IMR-90 (cell line): ENCODE data around the gene COL5A2. TPM values are rescaled to one million over a fixed set of nuclear protein-coding genes. Genes with fewer than 3 reads are reported as not detected.

ENCODE experiments used
- ATAC-seq: fragments of 200-7000 bp; cut with Tn5 transposase; 2 replicates; pipeline ENCODE4 v1.9.1; 2020; ENCODE audit warnings: low read depth, mild to moderate bottlenecking, moderate library complexity
- BruUV-seq: library from RNA; stranded (reverse); fragments of 400-500 nt; replicated peaks from 2 replicates; lab custom pipeline; 2021; lab: Mats Ljungman, UMichigan
- CTCF ChIA-PET: fragments of 300-600 bp; formaldehyde crosslinking; extraction: SDS; loops from one replicate; lab custom pipeline; 2021; ENCODE audit warnings: antibody characterized with exemption; lab: Yijun Ruan, JAX
- POLR2A ChIA-PET: fragments of 300-600 bp; sonication (Branson Sonifier 250); formaldehyde crosslinking; loops from one replicate; lab custom pipeline; 2022; ENCODE audit warnings: antibody characterized with exemption; ENCODE audit not compliant: unreplicated experiment; lab: Charles Lee
- DNase-seq: peaks from one replicate; pipeline ENCODE4 v3.0.0; 2013
- H2AFZ ChIP-seq: replicated peaks from 2 replicates; pipeline ENCODE3; 2013; ENCODE audit warnings: low read length, mild to moderate bottlenecking; ENCODE audit not compliant: poor library complexity
- H2AK5ac ChIP-seq: 2 replicates; pipeline ENCODE4 v1.6.1; 2013; ENCODE audit warnings: low read depth, low read length, inconsistent platforms
- H2AK9ac ChIP-seq: replicated peaks from 2 replicates; pipeline ENCODE3; 2013; ENCODE audit warnings: mild to moderate bottlenecking, low read depth, low read length, moderate library complexity; ENCODE audit not compliant: poor library complexity
- H2BK120ac ChIP-seq: 2 replicates; pipeline ENCODE4 v1.6.1; 2013; ENCODE audit warnings: low read depth, low read length, inconsistent platforms
- H2BK15ac ChIP-seq: 3 replicates; pipeline ENCODE4 v1.6.1; 2013; ENCODE audit warnings: low read depth, low read length, inconsistent platforms
- H2BK20ac ChIP-seq: 2 replicates; pipeline ENCODE4 v1.6.1; 2013; ENCODE audit warnings: low read depth, mild to moderate bottlenecking, inconsistent platforms, low read length, moderate library complexity
- H2BK5ac ChIP-seq: 2 replicates; pipeline ENCODE4 v1.6.1; 2013; ENCODE audit warnings: mild to moderate bottlenecking, low read depth, low read length, inconsistent platforms; ENCODE audit not compliant: poor library complexity, severe bottlenecking
- H3K14ac ChIP-seq: replicated peaks from 2 replicates; pipeline ENCODE4 v1.6.1; 2013; ENCODE audit warnings: low read depth, low read length, inconsistent platforms
- H3K18ac ChIP-seq: 2 replicates; pipeline ENCODE4 v1.6.1; 2013; ENCODE audit warnings: low read depth, low read length, control low read depth
- H3K23ac ChIP-seq: 2 replicates; pipeline ENCODE4 v1.6.1; 2013; ENCODE audit warnings: low read depth, low read length, inconsistent platforms
- H3K27ac ChIP-seq: 2 replicates; pipeline ENCODE4 v1.5.1; 2013; ENCODE audit warnings: mild to moderate bottlenecking, control low read depth, low read length; ENCODE audit not compliant: insufficient read depth
- H3K27me3 ChIP-seq: 2 replicates; pipeline ENCODE4 v1.6.1; 2013; ENCODE audit warnings: low read length; ENCODE audit not compliant: control insufficient read depth, insufficient read depth
- H3K36me3 ChIP-seq: 2 replicates; pipeline ENCODE4 v1.6.1; 2013; ENCODE audit warnings: low read length, mixed read lengths; ENCODE audit not compliant: control insufficient read depth, insufficient read depth
- H3K4ac ChIP-seq: 2 replicates; pipeline ENCODE4 v1.6.1; 2013; ENCODE audit warnings: low read depth, low read length, inconsistent platforms
- H3K4me1 ChIP-seq: 2 replicates; pipeline ENCODE4 v1.6.1; 2013; ENCODE audit warnings: low read length, mixed read lengths; ENCODE audit not compliant: control insufficient read depth, insufficient read depth
- H3K4me2 ChIP-seq: 2 replicates; pipeline ENCODE4 v1.6.1; 2013; ENCODE audit warnings: low read depth, mild to moderate bottlenecking, control low read depth, low read length, moderate library complexity
- H3K4me3 ChIP-seq: 2 replicates; pipeline ENCODE4 v1.5.1; 2013; ENCODE audit warnings: low read depth, mild to moderate bottlenecking, control low read depth, low read length, moderate library complexity; ENCODE audit not compliant: insufficient read depth
- H3K56ac ChIP-seq: 2 replicates; pipeline ENCODE4 v1.6.1; 2013; ENCODE audit warnings: low read length, inconsistent platforms; ENCODE audit not compliant: insufficient read depth; ENCODE audit errors: extremely low read depth
- H3K79me1 ChIP-seq, 2 experiments: 2 replicates each; pipeline ENCODE4 v1.6.1; 2013; ENCODE audit warnings: low read length in 2 of 2, inconsistent platforms in 1 of 2, low read depth in 1 of 2
- H3K9ac ChIP-seq: 2 replicates; pipeline ENCODE4 v1.6.1; 2013; ENCODE audit warnings: low read depth, low read length, control low read depth
- H3K9me1 ChIP-seq: 2 replicates; pipeline ENCODE4 v1.6.1; 2013; ENCODE audit warnings: low read length, inconsistent platforms; ENCODE audit not compliant: insufficient read depth
- H3K9me3 ChIP-seq: 2 replicates; pipeline ENCODE4 v1.6.1; 2013; ENCODE audit warnings: low read length; ENCODE audit not compliant: control insufficient read depth, insufficient read depth
- H4K20me1 ChIP-seq: 2 replicates; pipeline ENCODE4 v1.6.1; 2013; ENCODE audit warnings: low read length, inconsistent platforms; ENCODE audit not compliant: insufficient read depth
- H4K5ac ChIP-seq: 2 replicates; pipeline ENCODE4 v1.6.1; 2013; ENCODE audit warnings: mild to moderate bottlenecking, low read depth, low read length, control low read depth
- H4K8ac ChIP-seq, 2 experiments: 2 replicates each; pipeline ENCODE4 v1.6.1; 2013; ENCODE audit warnings: low read depth in 2 of 2, low read length in 2 of 2, control low read depth in 1 of 2, inconsistent platforms in 1 of 2
- H4K91ac ChIP-seq: 2 replicates; pipeline ENCODE4 v1.6.1; 2013; ENCODE audit warnings: low read depth, low read length, inconsistent platforms; ENCODE audit not compliant: insufficient read depth
- BHLHE40 ChIP-seq: fragments of 150-350 bp; IDR thresholded peaks from 2 replicates; pipeline ENCODE4 v1.6.1; 2016; ENCODE audit warnings: mild to moderate bottlenecking, low read depth, low read length
- CEBPB ChIP-seq: IDR thresholded peaks from 2 replicates; pipeline ENCODE4 v1.6.1; 2012; ENCODE audit warnings: low read depth, low read length, improper control_type of control experiment
- CTCF ChIP-seq: conservative IDR thresholded peaks from 2 replicates; pipeline ENCODE4 v1.5.1; 2012; ENCODE audit warnings: mild to moderate bottlenecking, low read depth, low read length, improper control_type of control experiment
- ELK1 ChIP-seq: fragments of 150-350 bp; IDR thresholded peaks from 2 replicates; pipeline ENCODE4 v1.6.1; 2016; ENCODE audit warnings: low read depth, mild to moderate bottlenecking, low read length, moderate library complexity, borderline replicate concordance
- MAFK ChIP-seq: IDR thresholded peaks from 2 replicates; pipeline ENCODE4 v1.6.1; 2012; ENCODE audit warnings: low read depth, low read length, improper control_type of control experiment
- MAZ ChIP-seq: IDR thresholded peaks from 2 replicates; pipeline ENCODE4 v1.6.1; 2012; ENCODE audit warnings: low read depth, mild to moderate bottlenecking, low read length, improper control_type of control experiment, moderate library complexity, borderline replicate concordance
- MXI1 ChIP-seq: IDR thresholded peaks from 2 replicates; pipeline ENCODE4 v1.6.1; 2012; ENCODE audit warnings: low read depth, mild to moderate bottlenecking, low read length, moderate library complexity, borderline replicate concordance
- NFE2L2 ChIP-seq: fragments of 150-350 bp; IDR thresholded peaks from 2 replicates; pipeline ENCODE4 v1.6.1; 2016; ENCODE audit warnings: low read depth, mild to moderate bottlenecking, low read length
- POLR2A ChIP-seq: IDR thresholded peaks from 2 replicates; pipeline ENCODE4 v1.6.1; 2012; ENCODE audit warnings: mild to moderate bottlenecking, low read depth, low read length
- RAD21 ChIP-seq: IDR thresholded peaks from 2 replicates; pipeline ENCODE4 v1.6.1; 2012; ENCODE audit warnings: low read length, improper control_type of control experiment
- RCOR1 ChIP-seq: IDR thresholded peaks from 2 replicates; pipeline ENCODE4 v1.6.1; 2012; ENCODE audit warnings: mild to moderate bottlenecking, low read length, improper control_type of control experiment; ENCODE audit not compliant: insufficient replicate concordance
- RFX5 ChIP-seq: IDR thresholded peaks from 2 replicates; pipeline ENCODE4 v1.8.0; 2012; ENCODE audit warnings: low read depth, mild to moderate bottlenecking, low read length, moderate library complexity
- SMC3 ChIP-seq: fragments of 150-350 bp; IDR thresholded peaks from 2 replicates; pipeline ENCODE4 v1.6.1; 2016; ENCODE audit warnings: low read depth, mild to moderate bottlenecking, antibody characterized with exemption, low read length, moderate library complexity
- WGBS, 2 experiments: methylation state at CpG; one replicate each; pipeline versions ENCODE4 v1.1.5 to v1.1.7; 2013; ENCODE audit warnings: missing lambda C conversion rate in 2 of 2; ENCODE audit not compliant: insufficient read length in 1 of 2; ENCODE audit errors: extremely low coverage in 2 of 2; 5-methylcytosine and 5-hydroxymethylcytosine counted together
- dilution Hi-C: fragments of 300-500 bp; cut with HindIII; formaldehyde crosslinking; loops from one replicate; pipeline ENCODE4 v1.14.3; 2018; ENCODE audit warnings: low sequenced_read_pairs; ENCODE audit not compliant: unreplicated experiment
- in situ Hi-C: fragments of 300-500 bp; cut with MboI; formaldehyde crosslinking; loops from 3 replicates; pipeline ENCODE4 v1.14.3; 2019; ENCODE audit warnings: low sequenced_read_pairs, inconsistent platforms, mixed read lengths
- intact Hi-C: fragments of 100-400 bp; cut with micrococcal nuclease; formaldehyde crosslinking; loops from 2 replicates; pipeline ENCODE4 v1.10.0; 2022
- polyA plus RNA-seq, 3 experiments: library from polyadenylated mRNA; depleted of rRNA; stranded (reverse); fragments of >200 nt; gene quantifications; 2 replicates each; pipeline ENCODE4 v1.2.3, GENCODE V29; 2012; ENCODE audit warnings: low replicate concordance in 1 of 3
- total RNA-seq: library from RNA; depleted of rRNA; stranded (reverse); fragments of >200 nt; gene quantifications from 2 replicates; pipeline ENCODE4 v1.2.3, GENCODE V29; 2012
- TF ChIP-seq, protein P1 (sequence below): fragments of 150-350 bp; IDR thresholded peaks from 2 replicates; pipeline ENCODE4 v1.6.1; 2017; ENCODE audit warnings: mild to moderate bottlenecking, antibody characterized with exemption, low read length, low read depth

COL5A2 gene
- total and polyA plus RNA-seq, 2 of the 4 experiments (the other 2 are of a cell fraction): 181 to 257 TPM

GRCh38 chr2:189024901-189025618, 154.5 kb downstream of the COL5A2 start:
- Histone ChIP-seq H3K18ac (no peak overlapping the region; the same call in 1 of the 2 replicates), H4K91ac (no peak overlapping the region), H2BK20ac (no peak overlapping the region), H3K27ac (no peak overlapping the region), H4K5ac (peak overlapping the region; percentile 42; the same call in 1 of the 2 replicates), H3K4me2 (no peak overlapping the region), H2AK9ac (no peak overlapping the region), H3K4ac (no peak overlapping the region), H3K4me3 (no peak overlapping the region), H2AK5ac (no peak overlapping the region), H3K56ac (no peak overlapping the region), H3K4me1 (peaks cover 7% of the 10 kb centered on the region), H3K14ac (peak overlapping the region; percentile 35; the same call in 1 of the 2 replicates), H3K79me1 (peaks cover 4 to 8% of the 10 kb centered on the region in 2 experiments; a peak in 2 of 4 replicates), H3K9ac (no peak overlapping the region), H2BK5ac (peak overlapping the region; percentile 46), H3K23ac (no peak overlapping the region), H2AFZ (no peak overlapping the region), H3K27me3 (no peaks in the 10 kb centered on the region), H3K36me3 (no peaks in the 10 kb centered on the region), H4K8ac (peak overlapping the region in 1 of 2 experiments; percentile 34; a peak in 1 of 4 replicates), H3K9me3 (no peaks in the 10 kb centered on the region), H2BK120ac (no peak overlapping the region), H3K9me1 (no peaks in the 10 kb centered on the region; the same call in 1 of the 2 replicates), H4K20me1 (no peaks in the 10 kb centered on the region), H2BK15ac (no peak overlapping the region)
- CTCF ChIA-PET: no interaction called here
- POLR2A ChIA-PET: no interaction called here
- TF ChIP-seq MXI1 (no peak), MAZ (no peak), ELK1 (no peak), NFE2L2 (no peak), CTCF (peak; percentile 37; the same call in 1 of the 2 replicates), BHLHE40 (no peak), CEBPB (no peak), RFX5 (no peak), RCOR1 (no peak), POLR2A (no peak), RAD21 (peak; percentile 21; the same call in 1 of the 2 replicates), SMC3 (no peak), MAFK (no peak)
- TF ChIP-seq, protein P1, sequence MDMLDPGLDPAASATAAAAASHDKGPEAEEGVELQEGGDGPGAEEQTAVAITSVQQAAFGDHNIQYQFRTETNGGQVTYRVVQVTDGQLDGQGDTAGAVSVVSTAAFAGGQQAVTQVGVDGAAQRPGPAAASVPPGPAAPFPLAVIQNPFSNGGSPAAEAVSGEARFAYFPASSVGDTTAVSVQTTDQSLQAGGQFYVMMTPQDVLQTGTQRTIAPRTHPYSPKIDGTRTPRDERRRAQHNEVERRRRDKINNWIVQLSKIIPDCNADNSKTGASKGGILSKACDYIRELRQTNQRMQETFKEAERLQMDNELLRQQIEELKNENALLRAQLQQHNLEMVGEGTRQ: no peak
- dilution Hi-C loops (no loop called here), intact Hi-C loops (no loop called here), in situ Hi-C loops (no loop called here)
- ATAC-seq (no peak), DNase-seq (no peak)
- 60% methylated on average over 1 of the region's 3 CpGs; no CpG with 5 or more reads in 1 of the 2 experiments for WGBS, 2 experiments
- BruUV-seq: no TSS peak
